ENCODE results near the gene TPM1. TPM values are rescaled to one million over a fixed set of nuclear protein-coding genes. Genes with fewer than 3 reads are reported as not detected.
"Not testable (repeated sequence)": the region's sequence is repeated elsewhere in the genome, so short reads cannot be mapped to it uniquely, and the experiment has no call there.

The TPM1 gene
- total RNA-seq (17.9 and 20.3 TPM in 2 replicates), polyA plus RNA-seq (4.2 and 5.5 TPM in 2 replicates), polyA minus RNA-seq (5.6 and 9.8 TPM in 2 replicates)
- 115 TPM for total RNA-seq (2013)

DNA sequence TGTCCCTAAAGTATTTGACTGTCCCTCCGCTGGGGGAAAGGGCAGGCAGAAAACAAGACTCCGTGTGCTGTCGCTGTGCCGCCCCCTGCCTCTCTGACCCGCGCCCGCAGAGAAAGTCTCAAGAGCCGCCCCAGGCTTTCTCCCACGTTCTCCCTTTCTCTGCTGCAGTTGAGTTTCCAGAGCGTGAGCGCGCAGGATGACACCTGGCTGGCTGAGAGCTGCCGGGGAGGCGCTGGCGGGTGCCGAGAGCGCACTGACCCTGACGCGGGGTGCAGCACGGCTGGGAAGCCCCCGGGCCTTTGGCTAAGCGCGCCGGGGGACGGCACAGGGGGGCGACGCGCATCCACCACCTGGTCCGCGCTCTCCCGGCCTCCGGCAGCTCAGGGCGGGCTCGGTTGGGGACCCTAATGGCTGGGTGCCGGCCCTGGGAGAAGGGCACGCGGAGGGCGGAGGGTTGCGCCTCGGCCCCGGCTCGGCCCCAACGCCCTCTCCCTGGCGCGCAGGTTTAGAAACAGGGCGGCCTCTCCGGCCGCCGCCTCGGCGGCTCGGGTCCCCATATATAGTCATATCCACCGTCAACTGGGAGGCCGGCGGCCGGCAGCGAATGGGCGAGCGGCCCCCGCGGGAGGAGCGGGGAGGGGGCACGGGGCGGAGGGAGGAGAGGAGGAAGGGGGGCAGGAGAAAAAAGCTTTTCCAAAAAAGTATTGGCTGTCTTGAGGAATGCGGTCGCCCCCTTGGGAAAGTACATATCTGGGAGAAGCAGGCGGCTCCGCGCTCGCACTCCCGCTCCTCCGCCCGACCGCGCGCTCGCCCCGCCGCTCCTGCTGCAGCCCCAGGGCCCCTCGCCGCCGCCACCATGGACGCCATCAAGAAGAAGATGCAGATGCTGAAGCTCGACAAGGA is at the start of gene TPM1:
TSS of gene TPM1 (plus strand) at position 774 of the 903 bp plus-strand sequence. CDS start at position 857, 83 bp downstream.
- intact Hi-C loops (cut with micrococcal nuclease), result no loop called here
- H4K20me1 ChIP-seq (ENCODE audit: control insufficient read depth, insufficient read depth, low read length, poor library complexity, severe bottlenecking), result no peaks in the 10 kb centered on the region
- no peak within 1 kb of the TSS for H3K27ac ChIP-seq (ENCODE audit: low read length in 2 of 2)
- peak within 1 kb of the TSS; percentile 89 for H3K4me2 ChIP-seq (replicated peaks; ENCODE audit: low read depth, low read length, poor library complexity, severe bottlenecking)
- H3K27me3 ChIP-seq (replicated peaks in 1 of 4; ENCODE audit: control extremely low read depth in 1 of 4, control insufficient read depth in 3 of 4, insufficient read depth in 4 of 4, low read length in 3 of 4), result peaks cover 0 to 75% (median 50%) of the 10 kb centered on the region in 4 experiments
- ChIA-PET CTCF (no interaction called here), POLR2A (no interaction called here)
- H3K27ac Mint-ChIP-seq, result no peak within 1 kb of the TSS
- H3K9me3 Mint-ChIP-seq (ENCODE audit: insufficient read depth), result no peaks in the 10 kb centered on the region
- H3K4me3 ChIP-seq (ENCODE audit: control extremely low read depth in 1 of 5, extremely low read depth in 1 of 5, insufficient read depth in 1 of 5, low read depth in 2 of 5, low read length in 4 of 5), result peak within 1 kb of the TSS; percentile 6 to 57 (median 37)
- H3K9ac ChIP-seq (ENCODE audit: low read length), result peak within 1 kb of the TSS; percentile 57
- ATAC-seq (ENCODE audit: low read depth), result no peak
- H3K9me3 ChIP-seq (ENCODE audit: control extremely low read depth in 1 of 3, control insufficient read depth in 2 of 3, insufficient read depth in 1 of 3, low read length in 2 of 3), result peaks cover 0 to 4% (median 0%) of the 10 kb centered on the region in 3 donors
- H3K4me1 ChIP-seq (ENCODE audit: control insufficient read depth in 2 of 2, insufficient read depth in 2 of 2, low read length in 2 of 2), result peaks cover 20 to 26% of the 10 kb centered on the region in 2 donors
- peaks cover 57% of the 10 kb centered on the region for H3K27me3 Mint-ChIP-seq
- H3K36me3 ChIP-seq (replicated peaks in 1 of 2; ENCODE audit: control extremely low read depth in 1 of 2, control insufficient read depth in 1 of 2, extremely low read depth in 1 of 2, insufficient read depth in 2 of 2, low read length in 1 of 2), result no peaks in the 10 kb centered on the region
- peaks cover 22% of the 10 kb centered on the region for H3K4me1 Mint-ChIP-seq
- H2AFZ ChIP-seq (ENCODE audit: insufficient read depth, low read depth, low read length, poor library complexity, severe bottlenecking), result peak within 1 kb of the TSS; percentile 71
- TF ChIP-seq EZH2 (IDR thresholded peaks at IDR 0.05; ENCODE audit: borderline replicate concordance, insufficient read depth, low read depth, low read length, poor library complexity, severe bottlenecking), result no peak
- TF ChIP-seq, protein P1, sequence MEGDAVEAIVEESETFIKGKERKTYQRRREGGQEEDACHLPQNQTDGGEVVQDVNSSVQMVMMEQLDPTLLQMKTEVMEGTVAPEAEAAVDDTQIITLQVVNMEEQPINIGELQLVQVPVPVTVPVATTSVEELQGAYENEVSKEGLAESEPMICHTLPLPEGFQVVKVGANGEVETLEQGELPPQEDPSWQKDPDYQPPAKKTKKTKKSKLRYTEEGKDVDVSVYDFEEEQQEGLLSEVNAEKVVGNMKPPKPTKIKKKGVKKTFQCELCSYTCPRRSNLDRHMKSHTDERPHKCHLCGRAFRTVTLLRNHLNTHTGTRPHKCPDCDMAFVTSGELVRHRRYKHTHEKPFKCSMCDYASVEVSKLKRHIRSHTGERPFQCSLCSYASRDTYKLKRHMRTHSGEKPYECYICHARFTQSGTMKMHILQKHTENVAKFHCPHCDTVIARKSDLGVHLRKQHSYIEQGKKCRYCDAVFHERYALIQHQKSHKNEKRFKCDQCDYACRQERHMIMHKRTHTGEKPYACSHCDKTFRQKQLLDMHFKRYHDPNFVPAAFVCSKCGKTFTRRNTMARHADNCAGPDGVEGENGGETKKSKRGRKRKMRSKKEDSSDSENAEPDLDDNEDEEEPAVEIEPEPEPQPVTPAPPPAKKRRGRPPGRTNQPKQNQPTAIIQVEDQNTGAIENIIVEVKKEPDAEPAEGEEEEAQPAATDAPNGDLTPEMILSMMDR (IDR thresholded peaks at IDR 0.05), result no peak
- DNase-seq, result peak; percentile 40
- WGBS (ENCODE audit: insufficient coverage), result 3% methylated on average over 71 of the region's 84 CpGs
- no peaks in the 10 kb centered on the region for H3K79me2 ChIP-seq (ENCODE audit: control insufficient read depth, insufficient read depth, low read length)
- H3K4me3 Mint-ChIP-seq, result peak within 1 kb of the TSS; percentile 86

- Histone ChIP-seq H3K4me3 (ENCODE audit: control extremely low read depth in 1 of 5, extremely low read depth in 1 of 5, insufficient read depth in 1 of 5, low read depth in 2 of 5, low read length in 4 of 5) (no peak overlapping the region), H3K79me2 (ENCODE audit: control insufficient read depth, insufficient read depth, low read length) (no peaks in the 10 kb centered on the region), H3K27ac (ENCODE audit: low read length in 2 of 2) (no peak overlapping the region), H3K9ac (ENCODE audit: low read length) (no peak overlapping the region), H3K4me1 (ENCODE audit: control insufficient read depth in 2 of 2, insufficient read depth in 2 of 2, low read length in 2 of 2) (no peaks in the 10 kb centered on the region), H4K20me1 (ENCODE audit: control insufficient read depth, insufficient read depth, low read length, poor library complexity, severe bottlenecking) (no peaks in the 10 kb centered on the region), H2AFZ (ENCODE audit: insufficient read depth, low read depth, low read length, poor library complexity, severe bottlenecking) (no peak overlapping the region), H3K36me3 (replicated peaks in 1 of 2; ENCODE audit: control extremely low read depth in 1 of 2, control insufficient read depth in 1 of 2, extremely low read depth in 1 of 2, insufficient read depth in 2 of 2, low read length in 1 of 2) (no peaks in the 10 kb centered on the region), H3K9me3 (ENCODE audit: control extremely low read depth in 1 of 3, control insufficient read depth in 2 of 3, insufficient read depth in 1 of 3, low read length in 2 of 3) (no peaks in the 10 kb centered on the region), H3K4me2 (replicated peaks; ENCODE audit: low read depth, low read length, poor library complexity, severe bottlenecking) (no peak overlapping the region), H3K27me3 (replicated peaks in 1 of 4; ENCODE audit: control extremely low read depth in 1 of 4, control insufficient read depth in 3 of 4, insufficient read depth in 4 of 4, low read length in 3 of 4) (peaks cover 0 to 8% (median 3%) of the 10 kb centered on the region in 4 experiments)
- no peak for TF ChIP-seq EZH2 (IDR thresholded peaks at IDR 0.05; ENCODE audit: borderline replicate concordance, insufficient read depth, low read depth, low read length, poor library complexity, severe bottlenecking)
- TF ChIP-seq, protein P1 (IDR thresholded peaks at IDR 0.05), result no peak
- Mint-ChIP-seq H3K27me3 (peaks cover 28% of the 10 kb centered on the region), H3K27ac (no peak overlapping the region), H3K9me3 (ENCODE audit: insufficient read depth) (no peaks in the 10 kb centered on the region), H3K4me3 (no peak overlapping the region), H3K4me1 (no peaks in the 10 kb centered on the region)
- 94% methylated on average over 6 of the region's 7 CpGs for WGBS (ENCODE audit: insufficient coverage)
- intact Hi-C loops (cut with micrococcal nuclease), result no loop called here
- ATAC-seq (ENCODE audit: low read depth) (no peak), DNase-seq (no peak)
- ChIA-PET CTCF (no interaction called here), POLR2A (no interaction called here)
Observed at GRCh38 chr15:62993066-62993465, 49.5 kb upstream of the TPM1 start.

- H3K79me2 ChIP-seq (ENCODE audit: control insufficient read depth, insufficient read depth, low read length); H3K4me1 Mint-ChIP-seq; H3K36me3 ChIP-seq (replicated peaks in 1 of 2; ENCODE audit: control extremely low read depth in 1 of 2, control insufficient read depth in 1 of 2, extremely low read depth in 1 of 2, insufficient read depth in 2 of 2, low read length in 1 of 2); DNase-seq; H3K4me3 Mint-ChIP-seq; ATAC-seq (ENCODE audit: low read depth); H3K9ac ChIP-seq (ENCODE audit: low read length); H3K9me3 ChIP-seq (ENCODE audit: control extremely low read depth in 1 of 3, control insufficient read depth in 2 of 3, insufficient read depth in 1 of 3, low read length in 2 of 3); H3K27ac Mint-ChIP-seq; H3K9me3 Mint-ChIP-seq (ENCODE audit: insufficient read depth); H3K27me3 ChIP-seq (replicated peaks in 1 of 4; ENCODE audit: control extremely low read depth in 1 of 4, control insufficient read depth in 3 of 4, insufficient read depth in 4 of 4, low read length in 3 of 4); H4K20me1 ChIP-seq (ENCODE audit: control insufficient read depth, insufficient read depth, low read length, poor library complexity, severe bottlenecking); H3K27ac ChIP-seq (ENCODE audit: low read length in 2 of 2); POLR2A ChIA-PET; H2AFZ ChIP-seq (ENCODE audit: insufficient read depth, low read depth, low read length, poor library complexity, severe bottlenecking); H3K4me3 ChIP-seq (ENCODE audit: control extremely low read depth in 1 of 5, extremely low read depth in 1 of 5, insufficient read depth in 1 of 5, low read depth in 2 of 5, low read length in 4 of 5); H3K4me2 ChIP-seq (replicated peaks; ENCODE audit: low read depth, low read length, poor library complexity, severe bottlenecking); H3K4me1 ChIP-seq (ENCODE audit: control insufficient read depth in 2 of 2, insufficient read depth in 2 of 2, low read length in 2 of 2); CTCF ChIA-PET; intact Hi-C loops (cut with micrococcal nuclease): not testable (repeated sequence)
- peaks cover 28% of the 10 kb centered on the region for H3K27me3 Mint-ChIP-seq
- WGBS (ENCODE audit: insufficient coverage), result 100% methylated on average over 2 of the region's 4 CpGs
Observed at GRCh38 chr15:62993632-62994031, 48.9 kb upstream of the TPM1 start.

All from B cell (primary cell).